MCF 10A (cell line): ENCODE results near the gene MTMR4. TPM values are rescaled to one million over a fixed set of nuclear protein-coding genes. Genes with fewer than 3 reads are reported as not detected.

ENCODE experiments used
- total RNA-seq: library from RNA; stranded (reverse); gene quantifications from 2 replicates; pipeline ENCODE4 v1.2.3, GENCODE V29; 2022

The MTMR4 gene
- total RNA-seq, 1 experiment from 2014 or later, result 38.1 TPM

Other genes starting within 250 kb of the MTMR4 start
- 0.19 TPM in 1 of 2 replicates, not detected in the other for gene MPO, start 233.7 kb downstream of the MTMR4 start, total RNA-seq
- not detected in 2 replicates for gene TSPOAP1, start 185.8 kb downstream of the MTMR4 start, total RNA-seq
- 63.4 and 90.8 TPM in 2 replicates for gene SUPT4H1, start 162.4 kb downstream of the MTMR4 start, total RNA-seq
- gene RNF43, start 97.1 kb downstream of the MTMR4 start, total RNA-seq, result 6.7 and 7.9 TPM in 2 replicates
- not detected in 2 replicates for gene HSF5, start 26.2 kb downstream of the MTMR4 start, total RNA-seq
- 0.07 TPM in 1 of 2 replicates, not detected in the other for gene TEX14, start 177.4 kb upstream of the MTMR4 start, total RNA-seq
- 48.3 and 59.5 TPM in 2 replicates for gene RAD51C, start 178.0 kb upstream of the MTMR4 start, total RNA-seq
- gene PPM1E, start 241.2 kb upstream of the MTMR4 start, total RNA-seq, result 0.54 and 0.65 TPM in 2 replicates